GM23338 (cell line): ENCODE measurements around the gene AKNA. TPM values are rescaled to one million over a fixed set of nuclear protein-coding genes. Genes with fewer than 3 reads are reported as not detected.

Experiments
- ATAC-seq: fragments of 200-7000 bp; cut with Tn5 transposase; 3 replicates; pipeline ENCODE4 v1.9.1; 2020
- DNase-seq: peaks from one replicate; pipeline ENCODE4 v3.0.0-alpha.2; 2015; ENCODE audit warnings: low spot score
- H2AFZ ChIP-seq: fragments of 200-600 bp; sonication (generic); 2 replicates; pipeline ENCODE4 v1.8.0; 2016; ENCODE audit warnings: antibody characterized with exemption, mild to moderate bottlenecking, moderate library complexity
- H3F3A ChIP-seq: fragments of 200-600 bp; sonication (generic); replicated peaks from 2 replicates; pipeline ENCODE4 v1.8.0; 2017; ENCODE audit warnings: antibody characterized with exemption, mixed run types, low read depth
- H3K27ac ChIP-seq: fragments of 200-600 bp; sonication (generic); 2 replicates; pipeline ENCODE4 v1.6.1; 2016; ENCODE audit warnings: low read depth
- H3K27me3 ChIP-seq: fragments of 200-600 bp; sonication (generic); 2 replicates; pipeline ENCODE4 v1.8.0; 2016; ENCODE audit warnings: mild to moderate bottlenecking, mixed run types, moderate library complexity; ENCODE audit not compliant: insufficient read depth
- H3K36me3 ChIP-seq: fragments of 200-600 bp; sonication (generic); 2 replicates; pipeline ENCODE4 v1.8.0; 2016; ENCODE audit warnings: mild to moderate bottlenecking; ENCODE audit not compliant: insufficient read depth
- H3K4me1 ChIP-seq: fragments of 200-600 bp; sonication (generic); 2 replicates; pipeline ENCODE4 v1.8.0; 2016; ENCODE audit warnings: mild to moderate bottlenecking, moderate library complexity; ENCODE audit not compliant: insufficient read depth
- H3K4me2 ChIP-seq: fragments of 200-600 bp; sonication (generic); 2 replicates; pipeline ENCODE4 v1.7.1; 2017; ENCODE audit warnings: mixed run types
- H3K4me3 ChIP-seq: fragments of 200-600 bp; sonication (generic); 2 replicates; pipeline ENCODE4 v1.6.1; 2016; ENCODE audit warnings: mixed run types
- H3K79me2 ChIP-seq: fragments of 200-600 bp; sonication (generic); replicated peaks from 2 replicates; pipeline ENCODE4 v1.8.0; 2017; ENCODE audit warnings: mild to moderate bottlenecking; ENCODE audit not compliant: insufficient read depth
- H3K9me2 ChIP-seq: fragments of 200-600 bp; sonication (generic); 2 replicates; pipeline ENCODE4 v1.8.0; 2017; ENCODE audit not compliant: insufficient read depth
- H4K20me1 ChIP-seq: fragments of 200-600 bp; sonication (generic); replicated peaks from 2 replicates; pipeline ENCODE4 v1.8.0; 2017; ENCODE audit warnings: mild to moderate bottlenecking; ENCODE audit not compliant: insufficient read depth
- H3K27ac Mint-ChIP-seq: 2 replicates; pipeline ENCODE4 v1.8.0; 2020; ENCODE audit warnings: inconsistent platforms, mild to moderate bottlenecking, moderate library complexity, mixed read lengths
- H3K27me3 Mint-ChIP-seq: 3 replicates; pipeline ENCODE4 v1.8.0; 2022; ENCODE audit warnings: low read depth, mild to moderate bottlenecking, moderate library complexity, mixed read lengths, inconsistent platforms; ENCODE audit not compliant: insufficient read depth, poor library complexity
- H3K36me3 Mint-ChIP-seq: 3 replicates; pipeline ENCODE4 v1.8.0; 2021; ENCODE audit warnings: low read depth, mild to moderate bottlenecking, inconsistent platforms, moderate library complexity, mixed read lengths
- H3K4me1 Mint-ChIP-seq: 3 replicates; pipeline ENCODE4 v1.8.0; 2020; ENCODE audit warnings: mild to moderate bottlenecking, inconsistent platforms, mixed read lengths
- H3K4me3 Mint-ChIP-seq: 3 replicates; pipeline ENCODE4 v1.8.0; 2021; ENCODE audit warnings: moderate library complexity, mild to moderate bottlenecking, inconsistent platforms, mixed read lengths
- H3K9me3 Mint-ChIP-seq: 3 replicates; pipeline ENCODE4 v1.8.0; 2020; ENCODE audit warnings: moderate library complexity, mild to moderate bottlenecking, inconsistent platforms, mixed read lengths
- CREB1 ChIP-seq: fragments of 250-450 bp; sonication (Bioruptor Pico); IDR thresholded peaks from 2 replicates; pipeline ENCODE4 v1.5.0; 2020; ENCODE audit warnings: low read depth, mild to moderate bottlenecking, moderate library complexity
- EZH2 ChIP-seq: fragments of 200-600 bp; sonication (generic); IDR thresholded peaks from one replicate; pipeline ENCODE4 v1.8.0; 2017; ENCODE audit warnings: antibody characterized with exemption, mild to moderate bottlenecking, low read depth; ENCODE audit not compliant: unreplicated experiment
- EZH2phosphoT487 ChIP-seq: fragments of 200-600 bp; sonication (generic); IDR thresholded peaks from one replicate; pipeline ENCODE4 v1.8.1; 2018; ENCODE audit warnings: antibody characterized with exemption; ENCODE audit not compliant: unreplicated experiment
- JUNB ChIP-seq: IDR thresholded peaks from one replicate; pipeline ENCODE4 v1.6.1; 2016; ENCODE audit warnings: antibody characterized with exemption; ENCODE audit not compliant: unreplicated experiment
- NANOG ChIP-seq: IDR thresholded peaks from 2 replicates; pipeline ENCODE4 v1.6.1; 2016; ENCODE audit warnings: antibody characterized with exemption, borderline replicate concordance
- POLR2AphosphoS5 ChIP-seq: IDR thresholded peaks from 2 replicates; pipeline ENCODE4 v1.6.1; 2016; ENCODE audit warnings: antibody characterized with exemption, low read depth
- STAT1 ChIP-seq: IDR thresholded peaks from one replicate; pipeline ENCODE4 v1.6.1; 2016; ENCODE audit warnings: antibody characterized with exemption; ENCODE audit not compliant: unreplicated experiment
- ZNF114 ChIP-seq: fragments of 250-450 bp; sonication (Bioruptor Pico); IDR thresholded peaks from 2 replicates; pipeline ENCODE4 v1.5.0; 2020; ENCODE audit warnings: mild to moderate bottlenecking, moderate library complexity
- ZNF331 ChIP-seq: fragments of 250-450 bp; sonication (Bioruptor Pico); IDR thresholded peaks from 2 replicates; pipeline ENCODE4 v1.5.0; 2020; ENCODE audit warnings: low read depth, mild to moderate bottlenecking, moderate library complexity
- ZNF462 ChIP-seq: fragments of 250-450 bp; sonication (Bioruptor Pico); IDR thresholded peaks from 2 replicates; pipeline ENCODE4 v1.5.0; 2020; ENCODE audit warnings: mild to moderate bottlenecking, moderate library complexity
- polyA plus RNA-seq: library from polyadenylated mRNA; unstranded; fragments of >200 nt; fragmentation: Nextera tagmentation; extraction: Ambion mirVana; gene quantifications from 2 replicates; pipeline ENCODE4 v1.2.1, GENCODE V29; 2016
- total RNA-seq: library from RNA; depleted of rRNA; stranded (reverse); fragments of >200 nt; shearing (Covaris generic); gene quantifications from 2 replicates; pipeline ENCODE4 v1.2.3, GENCODE V29; 2014
- TF ChIP-seq, protein P1 (sequence below): IDR thresholded peaks from one replicate; pipeline ENCODE4 v1.6.1; 2018; ENCODE audit warnings: antibody characterized with exemption; ENCODE audit not compliant: unreplicated experiment
- TF ChIP-seq, protein P2 (sequence below): IDR thresholded peaks from 2 replicates; pipeline ENCODE4 v1.6.1; 2016; ENCODE audit warnings: antibody characterized with exemption
- TF ChIP-seq, protein P3 (sequence below), 2 experiments: fragments of 200-600 bp in 1 of 2; sonication (generic) in 1 of 2; conservative IDR thresholded peaks; 2 replicates each; pipeline versions ENCODE4 v1.5.1 to v1.6.1; 2016 to 2017; ENCODE audit warnings: antibody characterized with exemption in 2 of 2, low read depth in 2 of 2, mild to moderate bottlenecking in 2 of 2, moderate library complexity in 1 of 2

AKNA gene
- total and polyA plus RNA-seq, 2 experiments from 2014 or later = 9.0 to 28.1 TPM

GRCh38 chr9:114351932-114352331 is 35.9 kb downstream of the AKNA start (continued):
- TF ChIP-seq, protein P1, sequence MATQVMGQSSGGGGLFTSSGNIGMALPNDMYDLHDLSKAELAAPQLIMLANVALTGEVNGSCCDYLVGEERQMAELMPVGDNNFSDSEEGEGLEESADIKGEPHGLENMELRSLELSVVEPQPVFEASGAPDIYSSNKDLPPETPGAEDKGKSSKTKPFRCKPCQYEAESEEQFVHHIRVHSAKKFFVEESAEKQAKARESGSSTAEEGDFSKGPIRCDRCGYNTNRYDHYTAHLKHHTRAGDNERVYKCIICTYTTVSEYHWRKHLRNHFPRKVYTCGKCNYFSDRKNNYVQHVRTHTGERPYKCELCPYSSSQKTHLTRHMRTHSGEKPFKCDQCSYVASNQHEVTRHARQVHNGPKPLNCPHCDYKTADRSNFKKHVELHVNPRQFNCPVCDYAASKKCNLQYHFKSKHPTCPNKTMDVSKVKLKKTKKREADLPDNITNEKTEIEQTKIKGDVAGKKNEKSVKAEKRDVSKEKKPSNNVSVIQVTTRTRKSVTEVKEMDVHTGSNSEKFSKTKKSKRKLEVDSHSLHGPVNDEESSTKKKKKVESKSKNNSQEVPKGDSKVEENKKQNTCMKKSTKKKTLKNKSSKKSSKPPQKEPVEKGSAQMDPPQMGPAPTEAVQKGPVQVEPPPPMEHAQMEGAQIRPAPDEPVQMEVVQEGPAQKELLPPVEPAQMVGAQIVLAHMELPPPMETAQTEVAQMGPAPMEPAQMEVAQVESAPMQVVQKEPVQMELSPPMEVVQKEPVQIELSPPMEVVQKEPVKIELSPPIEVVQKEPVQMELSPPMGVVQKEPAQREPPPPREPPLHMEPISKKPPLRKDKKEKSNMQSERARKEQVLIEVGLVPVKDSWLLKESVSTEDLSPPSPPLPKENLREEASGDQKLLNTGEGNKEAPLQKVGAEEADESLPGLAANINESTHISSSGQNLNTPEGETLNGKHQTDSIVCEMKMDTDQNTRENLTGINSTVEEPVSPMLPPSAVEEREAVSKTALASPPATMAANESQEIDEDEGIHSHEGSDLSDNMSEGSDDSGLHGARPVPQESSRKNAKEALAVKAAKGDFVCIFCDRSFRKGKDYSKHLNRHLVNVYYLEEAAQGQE = no peak
- no peak for TF ChIP-seq EZH2phosphoT487

DNA sequence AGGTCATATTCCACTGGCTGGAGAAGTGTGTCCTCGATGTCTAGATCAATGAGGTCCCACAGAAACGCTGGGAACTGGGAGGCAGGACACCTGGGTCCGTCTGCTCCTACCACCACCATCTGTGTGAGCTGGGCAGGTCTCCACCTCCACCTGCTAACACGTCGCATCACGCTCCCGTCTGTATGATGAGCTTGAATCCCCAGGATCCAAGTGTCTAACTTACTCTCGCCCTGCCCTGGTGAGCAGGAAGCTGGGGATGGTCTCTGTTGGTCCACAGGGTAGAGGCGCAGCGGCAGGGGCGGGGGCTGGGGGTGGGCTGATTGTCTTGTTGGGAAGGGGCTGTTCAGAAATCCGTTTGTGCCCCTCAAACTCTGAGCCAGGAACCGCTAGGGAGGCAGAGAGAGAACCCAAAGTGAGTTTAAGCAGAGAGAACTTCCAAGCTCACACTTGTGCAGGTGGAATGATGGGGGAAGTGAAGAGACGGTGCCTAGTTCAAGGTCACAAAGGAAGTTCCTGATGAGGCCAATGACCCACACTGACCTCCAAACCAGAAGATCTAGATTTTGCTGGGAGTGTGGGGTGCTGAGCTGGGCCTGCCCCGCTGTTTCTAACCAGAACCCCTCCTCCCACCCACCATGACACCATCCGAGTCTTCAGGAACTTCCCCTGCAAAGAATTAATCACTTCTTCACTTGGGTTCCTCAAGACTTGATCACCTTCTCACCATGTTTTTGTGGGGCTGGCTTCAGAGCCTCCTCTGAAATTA is 37.0 kb downstream of the AKNA start:
- H3K27me3 ChIP-seq = no peaks in the 10 kb centered on the region
- no peaks in the 10 kb centered on the region for H3K79me2 ChIP-seq
- no peaks in the 10 kb centered on the region for H4K20me1 ChIP-seq
- Mint-ChIP-seq H3K36me3 (peaks cover 71% of the 10 kb centered on the region), H3K4me1 (peaks cover 21% of the 10 kb centered on the region), H3K9me3 (no peaks in the 10 kb centered on the region), H3K27me3 (peaks cover 18% of the 10 kb centered on the region), H3K27ac (no peak overlapping the region), H3K4me3 (no peak overlapping the region)
- no peak overlapping the region for H3K4me2 ChIP-seq
- no peaks in the 10 kb centered on the region for H3F3A ChIP-seq
- H3K36me3 ChIP-seq = peaks cover 15% of the 10 kb centered on the region; the same call in 1 of the 2 replicates
- H3K4me1 ChIP-seq = no peaks in the 10 kb centered on the region
- H2AFZ ChIP-seq = no peak overlapping the region
- no peak overlapping the region for H3K27ac ChIP-seq
- DNase-seq = no peak
- H3K4me3 ChIP-seq = no peak overlapping the region
- no peak for ATAC-seq
- no peaks in the 10 kb centered on the region for H3K9me2 ChIP-seq
- TF ChIP-seq JUNB (no peak), ZNF462 (CRISPR knock-in tag) (no peak), NANOG (no peak), ZNF114 (CRISPR knock-in tag) (no peak), ZNF331 (CRISPR knock-in tag) (no peak), POLR2AphosphoS5 (no peak), CREB1 (no peak), EZH2 (no peak), STAT1 (no peak)
- TF ChIP-seq, protein P2, sequence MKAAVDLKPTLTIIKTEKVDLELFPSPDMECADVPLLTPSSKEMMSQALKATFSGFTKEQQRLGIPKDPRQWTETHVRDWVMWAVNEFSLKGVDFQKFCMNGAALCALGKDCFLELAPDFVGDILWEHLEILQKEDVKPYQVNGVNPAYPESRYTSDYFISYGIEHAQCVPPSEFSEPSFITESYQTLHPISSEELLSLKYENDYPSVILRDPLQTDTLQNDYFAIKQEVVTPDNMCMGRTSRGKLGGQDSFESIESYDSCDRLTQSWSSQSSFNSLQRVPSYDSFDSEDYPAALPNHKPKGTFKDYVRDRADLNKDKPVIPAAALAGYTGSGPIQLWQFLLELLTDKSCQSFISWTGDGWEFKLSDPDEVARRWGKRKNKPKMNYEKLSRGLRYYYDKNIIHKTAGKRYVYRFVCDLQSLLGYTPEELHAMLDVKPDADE = no peak
- TF ChIP-seq, protein P3, sequence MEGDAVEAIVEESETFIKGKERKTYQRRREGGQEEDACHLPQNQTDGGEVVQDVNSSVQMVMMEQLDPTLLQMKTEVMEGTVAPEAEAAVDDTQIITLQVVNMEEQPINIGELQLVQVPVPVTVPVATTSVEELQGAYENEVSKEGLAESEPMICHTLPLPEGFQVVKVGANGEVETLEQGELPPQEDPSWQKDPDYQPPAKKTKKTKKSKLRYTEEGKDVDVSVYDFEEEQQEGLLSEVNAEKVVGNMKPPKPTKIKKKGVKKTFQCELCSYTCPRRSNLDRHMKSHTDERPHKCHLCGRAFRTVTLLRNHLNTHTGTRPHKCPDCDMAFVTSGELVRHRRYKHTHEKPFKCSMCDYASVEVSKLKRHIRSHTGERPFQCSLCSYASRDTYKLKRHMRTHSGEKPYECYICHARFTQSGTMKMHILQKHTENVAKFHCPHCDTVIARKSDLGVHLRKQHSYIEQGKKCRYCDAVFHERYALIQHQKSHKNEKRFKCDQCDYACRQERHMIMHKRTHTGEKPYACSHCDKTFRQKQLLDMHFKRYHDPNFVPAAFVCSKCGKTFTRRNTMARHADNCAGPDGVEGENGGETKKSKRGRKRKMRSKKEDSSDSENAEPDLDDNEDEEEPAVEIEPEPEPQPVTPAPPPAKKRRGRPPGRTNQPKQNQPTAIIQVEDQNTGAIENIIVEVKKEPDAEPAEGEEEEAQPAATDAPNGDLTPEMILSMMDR (conservative IDR thresholded peaks at IDR 0.05; ENCODE audit: low read depth in 2 of 2) = no peak
